A549 (cell line): ENCODE data around the gene TSKU. TPM values are rescaled to one million over a fixed set of nuclear protein-coding genes. Genes with fewer than 3 reads are reported as not detected.
A peak's percentile ranks its signal among the peaks of the same experiment; 100 is the strongest.

Experiments
- ATAC-seq, 2 experiments: fragments of 200-7000 bp in 1 of 2; fragments of >200 bp in 1 of 2; cut with Nextera tagmentation in 1 of 2; cut with Tn5 transposase in 1 of 2; 3 replicates each; pipeline versions ENCODE4 v1.8.0 to v1.9.1; 2018 to 2020; ENCODE audit warnings: mild to moderate bottlenecking in 1 of 2, moderate library complexity in 1 of 2
- CTCF ChIA-PET: fragments of 300-600 bp; sonication (Branson Sonifier 250); formaldehyde crosslinking; extraction: SDS; loops from one replicate; lab custom pipeline; 2021; ENCODE audit warnings: antibody characterized with exemption, inconsistent platforms; lab: Yijun Ruan, JAX
- POLR2A ChIA-PET: fragments of 350-600 bp; formaldehyde crosslinking; extraction: SDS; loops from one replicate; lab custom pipeline; 2021; ENCODE audit warnings: antibody characterized with exemption, inconsistent platforms; lab: Yijun Ruan, JAX
- DNase-seq, 2 experiments: peaks; one replicate each; pipeline versions ENCODE4 v3.0.0 to v3.0.0-alpha.2; 2011 to 2016; ENCODE audit warnings: low read depth in 1 of 2, low spot score in 1 of 2
- FAIRE-seq: peaks from 2 replicates; lab custom pipeline; 2011; peaks lifted over from hg19 to GRCh38; lab: Jason Lieb, UNC
- H3K27ac ChIP-seq, 2 experiments: fragments of >200 bp; sonication (Bioruptor Twin); formaldehyde crosslinking; 3 replicates each; pipeline ENCODE4 v1.5.1; 2016 to 2017
- H3K4me1 ChIP-seq: fragments of >200 bp; sonication (Bioruptor Twin); formaldehyde crosslinking; 3 replicates; pipeline ENCODE4 v1.6.1; 2016
- H3K4me2 ChIP-seq: fragments of >200 bp; sonication (Bioruptor Twin); formaldehyde crosslinking; 3 replicates; pipeline ENCODE4 v1.6.1; 2016
- H3K4me3 ChIP-seq: fragments of >200 bp; sonication (Bioruptor Twin); formaldehyde crosslinking; 3 replicates; pipeline ENCODE4 v1.5.1; 2016
- H3K9me3 ChIP-seq: fragments of >200 bp; sonication (Bioruptor Twin); formaldehyde crosslinking; 3 replicates; pipeline ENCODE4 v1.6.1; 2016
- EHMT2 ChIP-seq: fragments of 200-600 bp; sonication (generic); IDR thresholded peaks from 2 replicates; pipeline ENCODE4 v1.6.1; 2016; ENCODE audit warnings: antibody characterized with exemption, low read depth, mild to moderate bottlenecking, moderate library complexity
- FOSB ChIP-seq: fragments of 250-450 bp; sonication (Bioruptor Pico); IDR thresholded peaks from 2 replicates; pipeline ENCODE4 v1.5.0; 2020; ENCODE audit warnings: mild to moderate bottlenecking, moderate library complexity
- HEYL ChIP-seq: fragments of 250-450 bp; sonication (Bioruptor Pico); IDR thresholded peaks from 2 replicates; pipeline ENCODE4 v1.8.0; 2021; ENCODE audit warnings: mild to moderate bottlenecking, moderate library complexity
- HOXA7 ChIP-seq: fragments of 250-450 bp; sonication (Bioruptor Pico); IDR thresholded peaks from 2 replicates; pipeline ENCODE4 v1.5.0; 2020; ENCODE audit warnings: mild to moderate bottlenecking, moderate library complexity
- JUN ChIP-seq, 2 experiments: fragments of >200 bp; sonication (Bioruptor Twin); formaldehyde crosslinking; IDR thresholded peaks; 2 replicates in 1 of 2; 3 replicates in 1 of 2; pipeline ENCODE4 v1.6.1; 2016 to 2017
- JUNB ChIP-seq: fragments of >200 bp; sonication (Bioruptor Twin); formaldehyde crosslinking; IDR thresholded peaks from 2 replicates; pipeline ENCODE4 v1.6.1; 2016
- KDM1A ChIP-seq: fragments of 200-600 bp; sonication (generic); IDR thresholded peaks from 2 replicates; pipeline ENCODE4 v1.6.1; 2016; ENCODE audit warnings: low read depth, mild to moderate bottlenecking
- KDM5A ChIP-seq: fragments of 200-600 bp; sonication (generic); IDR thresholded peaks from 2 replicates; pipeline ENCODE4 v1.6.1; 2016; ENCODE audit warnings: antibody characterized with exemption, mild to moderate bottlenecking
- NR3C1 ChIP-seq: fragments of >200 bp; sonication (Bioruptor Twin); formaldehyde crosslinking; IDR thresholded peaks from 3 replicates; pipeline ENCODE4 v1.6.1; 2017
- POLR2A ChIP-seq: IDR thresholded peaks from 2 replicates; pipeline ENCODE4 v1.6.1; 2012; ENCODE audit warnings: mild to moderate bottlenecking, low read length
- RNF2 ChIP-seq: fragments of 200-600 bp; sonication (generic); IDR thresholded peaks from 2 replicates; pipeline ENCODE4 v1.6.1; 2016; ENCODE audit warnings: low read depth, mild to moderate bottlenecking, antibody characterized with exemption, moderate library complexity, borderline replicate concordance
- ZFP36 ChIP-seq: fragments of 450-650 bp; IDR thresholded peaks from 2 replicates; pipeline ENCODE4 v1.6.1; 2014; ENCODE audit warnings: borderline replicate concordance; ENCODE audit not compliant: partially characterized antibody
- WGBS: methylation state at CpG from one replicate; pipeline ENCODE4 v1.1.6; 2017; ENCODE audit errors: missing lambda C conversion rate; 5-methylcytosine and 5-hydroxymethylcytosine counted together
- polyA plus RNA-seq, 4 experiments: library from polyadenylated mRNA; depleted of rRNA in 3 of 4; stranded (reverse); fragments of >200 nt; fragmentation: RNase III in 1 of 4; extraction: RNeasy Plus Mini Kit Qiagen cat#74134 plus additional on column Dnase treatment in 1 of 4; gene quantifications; 2 replicates in 3 of 4; 3 replicates in 1 of 4; pipeline ENCODE4 v1.2.3, GENCODE V29; 2011 to 2017
- TF ChIP-seq, protein P1 (sequence below): fragments of 200-600 bp; sonication (generic); IDR thresholded peaks from 2 replicates; pipeline ENCODE4 v1.6.1; 2016; ENCODE audit warnings: antibody characterized with exemption, mild to moderate bottlenecking, moderate library complexity
- TF ChIP-seq, protein P2 (sequence below): fragments of >200 bp; sonication (Bioruptor Twin); formaldehyde crosslinking; IDR thresholded peaks from 3 replicates; pipeline ENCODE4 v1.6.1; 2016
- TF ChIP-seq, protein P3 (sequence below): fragments of 450-650 bp; IDR thresholded peaks from 2 replicates; pipeline ENCODE4 v1.6.1; 2014; ENCODE audit warnings: antibody characterized with exemption

TSKU gene
- polyA plus RNA-seq, 2 of the 4 experiments (the other 2 are of a cell fraction): 164 to 171 TPM

- TF ChIP-seq, protein P1, sequence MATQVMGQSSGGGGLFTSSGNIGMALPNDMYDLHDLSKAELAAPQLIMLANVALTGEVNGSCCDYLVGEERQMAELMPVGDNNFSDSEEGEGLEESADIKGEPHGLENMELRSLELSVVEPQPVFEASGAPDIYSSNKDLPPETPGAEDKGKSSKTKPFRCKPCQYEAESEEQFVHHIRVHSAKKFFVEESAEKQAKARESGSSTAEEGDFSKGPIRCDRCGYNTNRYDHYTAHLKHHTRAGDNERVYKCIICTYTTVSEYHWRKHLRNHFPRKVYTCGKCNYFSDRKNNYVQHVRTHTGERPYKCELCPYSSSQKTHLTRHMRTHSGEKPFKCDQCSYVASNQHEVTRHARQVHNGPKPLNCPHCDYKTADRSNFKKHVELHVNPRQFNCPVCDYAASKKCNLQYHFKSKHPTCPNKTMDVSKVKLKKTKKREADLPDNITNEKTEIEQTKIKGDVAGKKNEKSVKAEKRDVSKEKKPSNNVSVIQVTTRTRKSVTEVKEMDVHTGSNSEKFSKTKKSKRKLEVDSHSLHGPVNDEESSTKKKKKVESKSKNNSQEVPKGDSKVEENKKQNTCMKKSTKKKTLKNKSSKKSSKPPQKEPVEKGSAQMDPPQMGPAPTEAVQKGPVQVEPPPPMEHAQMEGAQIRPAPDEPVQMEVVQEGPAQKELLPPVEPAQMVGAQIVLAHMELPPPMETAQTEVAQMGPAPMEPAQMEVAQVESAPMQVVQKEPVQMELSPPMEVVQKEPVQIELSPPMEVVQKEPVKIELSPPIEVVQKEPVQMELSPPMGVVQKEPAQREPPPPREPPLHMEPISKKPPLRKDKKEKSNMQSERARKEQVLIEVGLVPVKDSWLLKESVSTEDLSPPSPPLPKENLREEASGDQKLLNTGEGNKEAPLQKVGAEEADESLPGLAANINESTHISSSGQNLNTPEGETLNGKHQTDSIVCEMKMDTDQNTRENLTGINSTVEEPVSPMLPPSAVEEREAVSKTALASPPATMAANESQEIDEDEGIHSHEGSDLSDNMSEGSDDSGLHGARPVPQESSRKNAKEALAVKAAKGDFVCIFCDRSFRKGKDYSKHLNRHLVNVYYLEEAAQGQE: no peak
- TF ChIP-seq KDM1A (no peak), FOSB (CRISPR knock-in tag) (no peak), ZFP36 (no peak)
These were observed 5.3 kb upstream of the TSKU start (continued) for GRCh38 chr11:76777876-76778275.

DNA sequence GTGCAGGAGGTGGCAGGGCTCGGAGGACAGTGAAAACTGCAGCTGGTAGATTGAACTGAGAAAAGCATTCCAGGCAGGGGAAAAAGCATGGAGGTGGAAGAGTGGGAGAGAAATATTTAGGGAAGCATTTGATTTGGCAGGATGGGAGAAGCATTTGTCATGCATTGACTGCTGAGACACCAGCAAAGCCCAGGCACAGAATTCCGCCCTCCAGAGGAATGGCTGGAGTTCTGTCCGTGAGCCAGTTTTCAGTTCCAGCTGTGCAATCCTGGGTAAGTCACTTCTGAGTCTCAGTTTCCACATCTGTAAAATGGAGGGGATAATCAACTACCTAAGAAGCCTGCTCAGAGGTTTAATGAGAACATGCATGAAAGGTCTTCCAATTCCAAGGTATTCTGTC lies 4.3 kb upstream of the TSKU start:
- no peak for TF ChIP-seq NR3C1
- no peak for TF ChIP-seq EHMT2
- TF ChIP-seq HOXA7 (CRISPR knock-in tag): no peak
- TF ChIP-seq, protein P1: no peak
- no peak for TF ChIP-seq HEYL (CRISPR knock-in tag)
- TF ChIP-seq RNF2: no peak
- TF ChIP-seq, protein P2, sequence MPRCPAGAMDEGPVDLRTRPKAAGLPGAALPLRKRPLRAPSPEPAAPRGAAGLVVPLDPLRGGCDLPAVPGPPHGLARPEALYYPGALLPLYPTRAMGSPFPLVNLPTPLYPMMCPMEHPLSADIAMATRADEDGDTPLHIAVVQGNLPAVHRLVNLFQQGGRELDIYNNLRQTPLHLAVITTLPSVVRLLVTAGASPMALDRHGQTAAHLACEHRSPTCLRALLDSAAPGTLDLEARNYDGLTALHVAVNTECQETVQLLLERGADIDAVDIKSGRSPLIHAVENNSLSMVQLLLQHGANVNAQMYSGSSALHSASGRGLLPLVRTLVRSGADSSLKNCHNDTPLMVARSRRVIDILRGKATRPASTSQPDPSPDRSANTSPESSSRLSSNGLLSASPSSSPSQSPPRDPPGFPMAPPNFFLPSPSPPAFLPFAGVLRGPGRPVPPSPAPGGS: no peak
- no peak for TF ChIP-seq JUNB
- TF ChIP-seq KDM5A: no peak
- WGBS: 90% methylated on average over 3 of the region's 3 CpGs
- peaks cover 20% of the 10 kb centered on the region for H3K4me1 ChIP-seq
- H3K9me3 ChIP-seq: peaks cover 56% of the 10 kb centered on the region
- no peak for DNase-seq
- peak overlapping the region in 1 of 2 experiments; percentile 98; a peak in 3 of 6 replicates for H3K27ac ChIP-seq
- POLR2A ChIA-PET: interaction anchor here (0.9 kb wide), 1 partner anchor 8 kb away, joined by 3 read pairs; no protein-coding TSS in a partner anchor
- no peak for FAIRE-seq
- no peak overlapping the region for H3K4me3 ChIP-seq
- no peak for ATAC-seq
- no peak overlapping the region for H3K4me2 ChIP-seq
- CTCF ChIA-PET: interaction anchor here (0.9 to 5.1 kb wide), 4 partner anchors 9 to 55 kb away, joined by 3 to 19 read pairs (median 4); no protein-coding TSS in a partner anchor

DNA sequence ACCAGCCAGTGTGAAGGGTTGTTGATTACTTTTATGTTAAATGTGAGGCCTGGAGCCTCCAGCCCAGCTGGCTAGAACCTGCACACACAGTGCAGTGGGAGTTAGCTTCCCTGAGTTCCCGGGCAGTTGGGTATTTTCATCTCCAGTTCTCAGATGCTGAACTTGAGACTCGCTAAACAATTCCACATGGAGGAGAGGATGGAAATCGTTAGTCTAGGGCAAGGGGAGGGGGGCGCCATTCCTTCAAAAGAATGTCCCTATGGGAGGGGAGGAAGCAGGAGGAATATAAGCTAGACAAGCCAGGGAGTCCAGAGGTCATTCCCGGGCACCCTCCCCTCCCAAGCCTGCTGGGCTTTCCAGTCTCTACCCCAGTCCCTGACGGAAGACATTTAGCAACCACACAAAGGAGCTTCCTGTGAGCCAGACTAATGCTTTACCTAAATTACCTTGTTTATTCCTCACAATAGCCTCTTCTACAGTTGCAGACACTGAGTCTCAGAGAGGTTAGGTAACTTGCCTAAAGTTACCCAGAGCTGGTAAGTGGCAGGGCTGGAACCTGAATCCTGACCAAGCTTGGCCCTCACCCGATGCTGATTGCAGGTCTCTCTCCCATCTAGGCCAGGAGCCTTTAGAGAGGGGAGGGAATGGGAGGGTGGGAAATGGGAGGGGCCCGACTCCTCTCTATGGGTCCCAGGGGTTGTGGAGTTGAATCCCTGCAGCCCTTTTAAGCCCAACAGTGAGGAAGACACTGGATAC lies 1.9 kb upstream of the TSKU start:
- peaks cover 40% of the 10 kb centered on the region for H3K9me3 ChIP-seq
- no peak for DNase-seq
- H3K4me3 ChIP-seq: peak overlapping the region; percentile 71
- no peak for FAIRE-seq
- ChIA-PET CTCF (interaction anchor here (1.1 to 2.8 kb wide), 10 partner anchors 10 to 137 kb away, joined by 3 to 12 read pairs (median 5); no protein-coding TSS in a partner anchor), POLR2A (interaction anchor here (0.7 to 3.7 kb wide), 6 partner anchors 7 to 34 kb away, joined by 3 to 134 read pairs (median 4); no protein-coding TSS in a partner anchor)
- WGBS: 38% methylated on average over 7 of the region's 8 CpGs
- ATAC-seq: 0 out of 6 replicates have a peak, but pooled peaks of 1 of the 2 experiments have one; percentile 1
- peak overlapping the region; percentile 84 for H3K4me2 ChIP-seq
- TF ChIP-seq POLR2A (0 out of 2 replicates have a peak, but pooled peaks have one; percentile 10), JUN (IDR thresholded peaks at IDR 0.05) (peak; percentile 4 to 43; a peak in 1 of 5 replicates)
- TF ChIP-seq, protein P3, sequence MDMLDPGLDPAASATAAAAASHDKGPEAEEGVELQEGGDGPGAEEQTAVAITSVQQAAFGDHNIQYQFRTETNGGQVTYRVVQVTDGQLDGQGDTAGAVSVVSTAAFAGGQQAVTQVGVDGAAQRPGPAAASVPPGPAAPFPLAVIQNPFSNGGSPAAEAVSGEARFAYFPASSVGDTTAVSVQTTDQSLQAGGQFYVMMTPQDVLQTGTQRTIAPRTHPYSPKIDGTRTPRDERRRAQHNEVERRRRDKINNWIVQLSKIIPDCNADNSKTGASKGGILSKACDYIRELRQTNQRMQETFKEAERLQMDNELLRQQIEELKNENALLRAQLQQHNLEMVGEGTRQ: no peak
- H3K4me1 ChIP-seq: peaks cover 21% of the 10 kb centered on the region
- peak overlapping the region; percentile 96 to 98 for H3K27ac ChIP-seq
